Pancreas (tissue), 10 donors: ENCODE measurements around the gene JAM2. TPM values are rescaled to one million over a fixed set of nuclear protein-coding genes. Genes with fewer than 3 reads are reported as not detected.

Experiments
- ATAC-seq, 4 donors: fragments of 200-7000 bp; cut with Tn5 transposase; one replicate each; pipeline versions ENCODE4 v1.8.0 to v1.9.1; 2020; ENCODE audit warnings: mild to moderate bottlenecking in 4 of 4, moderate library complexity in 4 of 4
- DNase-seq, 6 donors: peaks; one replicate each; pipeline ENCODE4 v3.0.0-alpha.2; 2020
- FAIRE-seq: peaks from 2 replicates; lab custom pipeline; 2012; peaks lifted over from hg19 to GRCh38; lab: Jason Lieb, UNC
- H3K27ac ChIP-seq, 4 donors: fragments of 200-600 bp; sonication (generic); 1 replicate in 3 of 4; 2 replicates in 1 of 4; pipeline versions ENCODE4 v1.5.0 to v1.8.0; 2020
- H3K27me3 ChIP-seq, 4 donors: fragments of 200-600 bp; one replicate each; pipeline ENCODE4 v1.8.0; 2021
- H3K36me3 ChIP-seq, 3 donors: fragments of 200-600 bp; sonication (generic) in 1 of 3; one replicate each; pipeline versions ENCODE4 v1.5.0 to v1.8.0; 2020 to 2021
- H3K4me1 ChIP-seq, 3 donors: fragments of 200-600 bp; one replicate each; pipeline ENCODE4 v1.8.0; 2021
- H3K4me3 ChIP-seq, 4 donors: fragments of 200-600 bp; sonication (generic) in 2 of 4; one replicate each; pipeline versions ENCODE4 v1.5.0 to v1.8.0; 2020 to 2021
- H3K9me3 ChIP-seq, 4 donors: fragments of 200-600 bp; one replicate each; pipeline ENCODE4 v1.8.0; 2021
- CTCF ChIP-seq, 4 donors: fragments of 200-600 bp; sonication (generic) in 3 of 4; IDR thresholded peaks; one replicate each; pipeline versions ENCODE4 v1.5.0 to v1.8.0; 2021; ENCODE audit warnings: antibody characterized with exemption in 4 of 4
- WGBS, 2 donors: extraction: QIAGEN DNeasy Blood & Tissue Kit; methylation state at CpG; one replicate each; pipeline ENCODE4 v1.1.7; 2013; 5-methylcytosine and 5-hydroxymethylcytosine counted together
- intact Hi-C, 3 donors: fragments of 100-400 bp; cut with DNase I; formaldehyde crosslinking; loops; one replicate each; pipeline versions ENCODE4 v1.11.1 to v1.14.2; 2022
- polyA plus RNA-seq, 2 donors: library from polyadenylated mRNA; stranded (reverse); fragments of 200-250 nt; gene quantifications; one replicate each; pipeline ENCODE4 v1.2.3, GENCODE V29; 2013
- total RNA-seq, 6 donors: library from RNA; stranded (reverse); fragmentation: NEBNext Ultra II Directional in 4 of 6; extraction: Animal tissue kit (Norgen Biotek cat#: 25700) in 4 of 6; gene quantifications; one replicate each; pipeline versions ENCODE4 v1.2.1 to v1.2.4, GENCODE V29; 2021 to 2023
- donor health status: healthy with polysubstance abuse.
- donor health status: DM: no; HTN: no; CAD: no; lungs with moderate emphysema.
- donor health status: DM: no; HTN: no; CAD: no.
- donor health status: control.
- donor health status: control.
- donor health status: Bipolar disorder and iron deficiency.
- donor health status: DM: yes; HTN: yes; CAD: no.
- donor health status: DM: no; HTN: no; CAD: no.
- donor health status: DM: no; HTN: no; CAD: no.
- donor health status: DM: yes; HTN: yes; CAD: no.

JAM2 gene
- total and polyA plus RNA-seq, 8 donors, result 1.4 to 8.5 (median 2.7) TPM

- H3K9me3 ChIP-seq, result no peaks in the 10 kb centered on the region
- no peaks in the 10 kb centered on the region for H3K4me1 ChIP-seq
- FAIRE-seq (no peak), DNase-seq (peak in 1 of 6 donors; percentile 16), ATAC-seq (no peak)
- H3K27me3 ChIP-seq, result no peaks in the 10 kb centered on the region
- TF ChIP-seq CTCF (IDR thresholded peaks at IDR 0.05), result no peak
- 53 to 56% methylated on average over 2 of the region's 2 CpGs for WGBS, 2 donors
- H3K36me3 ChIP-seq, result no peaks in the 10 kb centered on the region
- no peak overlapping the region for H3K27ac ChIP-seq
- H3K4me3 ChIP-seq, result no peak overlapping the region
- intact Hi-C loops, result no loop called here
Observed at GRCh38 chr21:25626757-25627156, 12.3 kb upstream of the JAM2 start.

- TF ChIP-seq CTCF (IDR thresholded peaks at IDR 0.05), result no peak
- ATAC-seq, result no peak
- 92 to 94% methylated on average over 2 of the region's 2 CpGs for WGBS, 2 donors
- peaks cover 0 to 5% (median 0%) of the 10 kb centered on the region in 4 donors for H3K27me3 ChIP-seq
- intact Hi-C loops, result no loop called here
- no peaks in the 10 kb centered on the region for H3K9me3 ChIP-seq
- no peak overlapping the region for H3K4me3 ChIP-seq
- H3K27ac ChIP-seq, result no peak overlapping the region
- no peaks in the 10 kb centered on the region for H3K4me1 ChIP-seq
- no peaks in the 10 kb centered on the region for H3K36me3 ChIP-seq
- no peak for DNase-seq
- FAIRE-seq, result no peak
Observed at GRCh38 chr21:25632296-25632695, 6.8 kb upstream of the JAM2 start.

GRCh38 chr21:25635310-25635709 is 3.7 kb upstream of the JAM2 start:
- Histone ChIP-seq H3K27ac (no peak overlapping the region), H3K27me3 (peaks cover 0 to 5% (median 0%) of the 10 kb centered on the region in 4 donors), H3K4me1 (no peaks in the 10 kb centered on the region), H3K36me3 (no peaks in the 10 kb centered on the region), H3K4me3 (no peak overlapping the region), H3K9me3 (no peaks in the 10 kb centered on the region)
- ATAC-seq, result no peak
- FAIRE-seq, result no peak
- intact Hi-C loops, result no loop called here
- TF ChIP-seq CTCF (IDR thresholded peaks at IDR 0.05), result no peak
- no peak for DNase-seq
- WGBS, 2 donors, result 49 to 61% methylated on average over 8 of the region's 8 CpGs

GRCh38 chr21:25636727-25637126 is 2.3 kb upstream of the JAM2 start:
- 72 to 84% methylated on average over 2 of the region's 2 CpGs for WGBS, 2 donors
- no peak for DNase-seq
- Histone ChIP-seq H3K9me3 (no peaks in the 10 kb centered on the region), H3K4me3 (no peak overlapping the region), H3K36me3 (no peaks in the 10 kb centered on the region), H3K4me1 (no peaks in the 10 kb centered on the region), H3K27me3 (peaks cover 0 to 5% (median 0%) of the 10 kb centered on the region in 4 donors), H3K27ac (no peak overlapping the region)
- no peak for ATAC-seq
- intact Hi-C loops, result no loop called here
- no peak for TF ChIP-seq CTCF (IDR thresholded peaks at IDR 0.05)
- FAIRE-seq, result no peak

GRCh38 chr21:25637851-25638659 is 1.0 kb upstream of the JAM2 start:
- ATAC-seq, result no peak
- Histone ChIP-seq H3K36me3 (no peaks in the 10 kb centered on the region), H3K27me3 (peaks cover 0 to 5% (median 0%) of the 10 kb centered on the region in 4 donors), H3K4me1 (no peaks in the 10 kb centered on the region), H3K27ac (no peak overlapping the region), H3K9me3 (no peaks in the 10 kb centered on the region), H3K4me3 (no peak overlapping the region)
- DNase-seq, result no peak
- FAIRE-seq, result no peak
- 54 to 62% methylated on average over 5 of the region's 5 CpGs for WGBS, 2 donors
- TF ChIP-seq CTCF (IDR thresholded peaks at IDR 0.05), result no peak
- intact Hi-C loops, result no loop called here
